ENCODE measurements around the gene MYO18B. TPM values are rescaled to one million over a fixed set of nuclear protein-coding genes. Genes with fewer than 3 reads are reported as not detected.
A peak's percentile ranks its signal among the peaks of the same experiment; 100 is the strongest.

Gene MYO18B
- polyA plus RNA-seq, 3 donors = 0.16 to 0.21 (median 0.20) TPM

DNA sequence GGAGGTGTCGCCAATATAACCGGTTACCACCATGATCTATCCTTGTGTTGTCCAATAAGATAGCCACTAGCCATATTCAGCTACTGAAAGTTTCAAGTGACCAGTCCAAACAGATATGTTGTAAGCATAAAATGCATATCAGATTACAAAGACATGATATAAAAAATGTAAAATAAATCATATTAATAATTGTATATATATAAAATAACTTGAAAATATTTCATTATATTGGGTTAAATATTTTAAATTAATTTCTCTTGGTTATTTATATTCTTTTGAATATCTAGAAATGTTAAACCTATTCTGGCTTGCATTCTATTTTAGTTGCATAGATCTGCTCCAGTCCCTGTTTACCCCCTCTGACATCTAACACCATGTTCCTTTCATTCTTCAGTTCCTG is 305.5 kb downstream of the MYO18B start:
- no peak for DNase-seq

GRCh38 chr22:26047920-26048319 is 305.9 kb downstream of the MYO18B start:
- no peak for DNase-seq

DNA sequence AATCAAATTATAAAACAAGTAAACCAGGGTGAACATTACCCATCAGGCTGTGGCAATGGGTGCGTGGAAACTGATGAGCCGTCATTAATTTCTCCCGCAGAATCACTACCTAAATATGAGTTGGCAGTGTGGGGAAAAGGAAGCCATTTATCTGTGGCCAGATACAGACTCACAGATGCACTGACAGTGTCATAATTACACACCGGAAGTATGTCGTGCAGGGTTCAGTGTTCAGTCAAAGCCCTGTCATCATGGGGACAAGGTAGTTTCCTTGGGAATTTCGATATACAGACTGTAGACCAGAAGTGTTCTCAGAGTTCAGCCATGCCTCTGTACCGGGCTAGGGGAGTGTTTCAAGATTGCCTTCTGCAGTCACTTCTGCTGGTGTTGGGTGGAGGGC is 308.1 kb downstream of the MYO18B start:
- DNase-seq = no peak

DNA sequence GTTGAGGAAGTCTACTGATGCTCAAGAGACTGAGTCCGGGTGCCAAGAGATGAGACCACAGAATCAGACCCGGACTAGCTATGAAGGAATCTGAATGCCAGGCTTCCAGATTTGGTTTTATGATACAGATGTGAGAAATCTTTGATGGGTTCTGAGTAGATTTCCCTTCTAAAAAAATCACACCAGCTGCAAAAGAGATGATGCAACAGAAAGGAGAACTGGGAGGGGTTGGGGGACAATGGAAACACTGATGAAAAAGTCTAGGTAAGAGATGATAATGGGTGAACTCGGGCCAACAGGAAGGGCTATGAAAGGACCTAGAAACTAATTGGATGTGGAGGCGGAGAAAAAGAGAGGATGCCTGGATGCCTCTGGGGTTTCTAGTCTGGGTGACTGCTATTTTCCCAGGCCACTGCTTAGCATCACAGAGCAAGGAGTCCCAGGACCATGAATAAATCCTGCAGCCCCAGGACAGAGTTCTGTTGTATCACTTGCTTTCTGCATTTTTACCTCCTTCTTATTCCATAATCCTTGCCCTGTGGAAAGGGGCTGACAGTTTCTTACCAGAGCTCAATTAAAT is 311.8 kb downstream of the MYO18B start:
- DNase-seq = no peak

GRCh38 chr22:26054841-26055605 is 313.0 kb downstream of the MYO18B start:
- no peak for DNase-seq

DNA sequence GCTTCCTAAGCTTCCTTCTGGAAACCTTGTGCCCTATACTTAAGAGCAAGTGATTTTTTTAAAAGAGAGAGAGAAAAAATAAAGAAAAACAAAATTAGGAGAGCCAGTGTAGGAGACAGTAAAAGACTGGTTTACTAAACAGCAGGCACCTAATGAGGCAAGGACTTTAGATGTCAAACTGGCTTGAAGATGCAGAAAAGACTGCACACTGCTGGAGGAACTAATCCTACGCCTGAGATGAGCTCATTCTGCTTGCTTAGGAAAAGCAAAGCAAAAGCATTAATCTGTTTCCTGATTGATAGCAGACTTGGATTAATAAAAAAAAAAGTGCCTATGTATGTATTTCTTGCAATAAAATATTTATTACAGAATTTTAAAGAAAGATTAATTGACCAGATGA is 313.7 kb downstream of the MYO18B start:
- no peak for DNase-seq

DNA sequence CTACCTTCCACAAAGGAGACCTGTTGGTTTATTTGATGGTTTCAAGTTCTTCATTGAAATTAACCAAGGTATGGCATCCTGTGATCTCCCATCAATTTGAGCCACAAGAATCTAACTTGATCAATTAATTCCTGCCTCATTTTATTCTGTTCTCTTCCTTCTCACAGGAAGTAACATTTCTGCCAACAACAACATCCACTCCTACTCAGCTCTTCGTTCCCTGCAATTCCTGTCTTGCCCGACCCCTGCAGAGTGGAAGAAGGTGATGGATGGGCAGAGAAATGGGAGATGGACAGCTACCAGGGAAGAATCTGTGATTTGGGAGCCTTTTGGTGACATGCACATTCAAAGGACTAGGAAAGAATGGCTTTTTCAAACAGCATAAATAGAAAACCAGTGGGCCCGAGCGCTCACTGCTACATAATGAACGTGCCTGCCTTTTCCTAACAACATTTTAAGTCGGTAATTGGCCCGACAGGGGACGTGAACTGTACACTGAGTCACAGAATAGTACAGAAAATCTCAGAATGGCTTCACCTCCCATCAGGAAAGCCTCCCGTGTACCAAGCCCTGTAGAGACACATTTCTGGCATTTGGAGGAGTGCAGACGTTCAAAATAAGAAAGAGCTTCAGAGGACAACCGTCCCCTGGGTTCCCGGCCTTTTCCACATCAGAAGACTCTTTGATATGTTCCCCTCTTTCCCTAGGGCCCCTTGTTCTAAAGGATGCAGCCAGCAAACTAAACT is 314.6 kb downstream of the MYO18B start:
- DNase-seq = no peak

- no peak for DNase-seq
Observed at GRCh38 chr22:26057731-26058130, 315.7 kb downstream of the MYO18B start.

GRCh38 chr22:26064048-26064447 is 322.1 kb downstream of the MYO18B start:
- no peak for DNase-seq

DNA sequence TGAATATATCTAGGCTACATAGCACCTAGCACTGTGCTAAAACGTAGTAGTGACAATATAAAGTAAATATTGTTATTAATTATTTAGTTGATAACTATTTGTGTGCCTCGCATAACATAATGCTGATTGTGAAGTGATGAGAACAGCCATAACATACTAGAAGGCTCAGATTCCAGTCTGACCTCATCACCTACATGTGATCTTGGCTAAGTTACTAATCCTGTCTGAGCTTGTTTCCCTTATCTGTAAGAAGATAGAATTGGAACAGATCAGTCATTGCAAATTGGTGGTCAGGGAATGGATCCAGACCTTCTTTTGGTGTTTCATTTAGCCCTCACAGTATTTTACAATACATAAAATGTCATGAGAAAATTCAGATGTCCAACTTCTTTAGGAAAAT is 323.9 kb downstream of the MYO18B start:
- no peak for DNase-seq

DNA sequence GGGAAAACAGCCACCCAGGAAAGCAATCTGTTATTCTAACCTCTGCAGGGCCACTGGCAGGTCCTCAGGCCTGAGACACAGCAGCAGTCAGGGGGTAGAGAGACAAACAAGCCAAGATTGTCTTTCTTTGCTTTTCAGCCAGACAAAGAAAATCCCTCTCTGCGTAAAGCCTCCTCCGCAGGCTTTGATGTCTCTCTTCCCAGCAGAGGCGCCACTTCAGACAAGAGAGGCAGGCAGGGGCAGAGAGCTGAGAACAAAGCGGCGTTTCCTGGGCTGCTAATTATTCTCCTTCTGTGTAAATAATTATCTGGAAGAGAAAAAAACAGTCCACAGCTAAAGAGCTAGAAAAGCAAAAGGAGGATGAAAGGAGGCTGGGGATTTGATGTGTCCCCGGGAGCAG is 324.5 kb downstream of the MYO18B start:
- peak; percentile 33 for DNase-seq

DNA sequence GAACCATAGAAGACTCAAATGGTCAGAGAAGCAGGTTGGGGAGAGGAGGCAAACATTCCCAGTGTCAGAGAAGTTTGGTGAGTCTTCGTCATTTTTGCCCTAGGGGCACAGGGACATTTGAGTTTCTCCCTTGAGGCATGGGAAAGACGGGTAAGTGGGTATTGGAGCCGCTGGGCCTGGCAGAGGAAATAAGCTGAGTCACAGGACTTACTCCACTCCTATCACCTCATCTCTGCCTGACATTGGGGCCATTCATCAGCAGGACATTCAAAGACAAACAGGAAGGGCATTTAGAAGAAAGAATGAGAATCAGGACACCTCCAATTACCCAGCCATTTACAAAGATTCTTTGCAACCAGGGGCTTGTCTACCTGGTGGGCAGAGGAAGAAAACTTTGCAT is 326.6 kb downstream of the MYO18B start:
- no peak for DNase-seq

DNA sequence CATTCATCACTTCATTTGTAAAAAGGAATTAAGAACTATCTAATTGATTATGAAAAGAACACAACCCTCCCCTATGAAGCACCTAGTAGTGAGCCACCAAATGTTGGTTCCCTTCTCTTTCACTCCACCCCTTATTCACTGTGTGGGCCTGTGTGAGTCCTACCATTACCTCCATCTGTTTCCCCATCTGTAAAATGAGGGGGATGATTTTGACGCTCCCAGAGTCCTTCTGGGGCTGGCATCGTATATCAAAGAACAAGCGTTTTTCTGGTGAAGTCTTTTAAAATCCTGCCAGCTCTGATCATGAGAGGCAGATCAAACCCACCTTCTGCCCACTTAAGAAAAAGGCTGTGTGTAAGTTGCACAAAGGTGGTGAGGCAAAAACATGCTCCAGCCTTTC is 330.6 kb downstream of the MYO18B start:
- no peak for DNase-seq

DNA sequence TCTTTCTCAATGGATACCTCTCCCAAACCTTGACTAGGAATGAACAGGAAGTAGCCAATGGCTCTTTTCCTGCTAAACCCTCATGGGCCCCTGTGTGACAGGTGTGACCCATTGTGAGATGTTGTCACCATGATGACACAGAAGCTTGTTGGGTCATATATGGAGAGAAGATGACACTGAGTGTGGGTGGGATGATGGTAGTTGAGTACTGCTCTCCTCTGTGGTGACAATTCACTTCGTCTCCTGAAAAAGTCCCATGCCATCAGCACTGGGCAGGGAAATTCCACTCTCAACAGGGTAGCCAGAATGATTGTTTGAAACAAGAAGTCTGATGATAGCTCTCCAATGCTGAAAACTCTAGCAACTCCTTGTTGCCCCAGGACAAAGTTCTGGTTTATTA is 333.3 kb downstream of the MYO18B start:
- no peak for DNase-seq

DNA sequence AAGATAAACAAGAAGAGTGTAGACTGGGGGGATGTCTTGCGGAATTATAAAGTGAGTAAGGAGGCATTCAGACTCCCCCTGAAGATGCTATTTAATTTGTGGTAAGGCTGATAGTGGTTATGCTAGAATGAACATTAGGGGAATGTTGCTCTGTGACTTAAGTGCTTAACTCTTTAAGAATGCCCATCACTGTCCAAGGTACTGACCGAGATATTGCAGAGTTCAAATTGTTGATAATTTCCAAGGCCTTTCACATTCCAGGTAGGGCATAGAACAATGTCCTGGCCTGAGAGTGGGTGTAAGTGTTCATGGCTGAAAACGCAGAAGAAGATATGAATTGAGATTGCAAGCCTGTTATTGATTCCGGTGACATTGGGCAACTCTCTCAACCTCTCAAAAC is 337.0 kb downstream of the MYO18B start:
- DNase-seq = peak; percentile 33

Other genes with a start within 250 kb of the MYO18B start
- gene GRK3, start 177.5 kb upstream of the MYO18B start, polyA plus RNA-seq (ENCODE audit: insufficient read length in 3 of 3) = 10 to 100 TPM in 1 of 3 donors, 1 to 10 TPM in 2; 8.2 to 10.2 (median 9.0) TPM

Measured in renal pelvis (tissue), 4 donors.